Vagina (tissue), 2 donors: ENCODE measurements around the gene SLC66A2.

Experiments used
- CTCF ChIP-seq, 3 experiments: fragments of 450-650 bp in 2 of 3; fragments of 200-600 bp in 1 of 3; sonication (generic) in 1 of 3; IDR thresholded peaks; one replicate each; pipeline ENCODE4 v1.5.1; 2017 to 2019; ENCODE audit warnings: antibody characterized with exemption in 3 of 3, mild to moderate bottlenecking in 2 of 3, moderate library complexity in 2 of 3
- POLR2A ChIP-seq, 2 donors: fragments of 450-650 bp; IDR thresholded peaks; one replicate each; pipeline ENCODE4 v1.6.1; 2017; ENCODE audit warnings: antibody characterized with exemption in 2 of 2, mild to moderate bottlenecking in 2 of 2, moderate library complexity in 2 of 2
- POLR2AphosphoS5 ChIP-seq, 2 donors: sonication (generic); formaldehyde crosslinking; IDR thresholded peaks; one replicate each; pipeline ENCODE4 v1.9.0; 2017; ENCODE audit warnings: antibody characterized with exemption in 2 of 2, mild to moderate bottlenecking in 2 of 2, low read depth in 1 of 2; ENCODE audit not compliant: insufficient read depth in 1 of 2

GRCh38 chr18:79889569-79889968 is 61.9 kb downstream of the SLC66A2 start:
- no peak for TF ChIP-seq CTCF (IDR thresholded peaks at IDR 0.05)
- no peak for TF ChIP-seq POLR2A (IDR thresholded peaks at IDR 0.05)
- TF ChIP-seq POLR2AphosphoS5 (IDR thresholded peaks at IDR 0.05; ENCODE audit: insufficient read depth in 1 of 2, low read depth in 1 of 2), result no peak
